GM12878 (cell line): ENCODE results near the gene RSRP1. TPM values are rescaled to one million over a fixed set of nuclear protein-coding genes. Genes with fewer than 3 reads are reported as not detected.

Experiments
- ATAC-seq: fragments of 200-7000 bp; cut with Tn5 transposase; 3 replicates; pipeline ENCODE4 v1.9.1; 2020; ENCODE audit warnings: mild to moderate bottlenecking, moderate library complexity
- BruUV-seq: library from RNA; stranded (reverse); fragments of 400-500 nt; replicated peaks from 2 replicates; lab custom pipeline; 2021; lab: Mats Ljungman, UMichigan
- CTCF ChIA-PET: fragments of 300-600 bp; sonication (Branson Sonifier 250); formaldehyde crosslinking; extraction: SDS; loops from one replicate; lab custom pipeline; 2021; ENCODE audit warnings: inconsistent platforms; lab: Yijun Ruan, JAX
- POLR2A ChIA-PET: fragments of 350-600 bp; formaldehyde crosslinking; extraction: SDS; loops from one replicate; lab custom pipeline; 2021; ENCODE audit warnings: inconsistent platforms; lab: Charles Lee
- RAD21 ChIA-PET: fragments of 300-600 bp; sonication (Branson Sonifier 250); formaldehyde crosslinking; loops from one replicate; lab custom pipeline; 2023; ENCODE audit warnings: antibody characterized with exemption; ENCODE audit not compliant: unreplicated experiment; lab: Charles Lee
- SMC1A ChIA-PET: fragments of 300-600 bp; sonication (Branson Sonifier 250); formaldehyde crosslinking; loops from one replicate; lab custom pipeline; 2023; ENCODE audit not compliant: unreplicated experiment, uncharacterized antibody; lab: Charles Lee
- DNase-seq: peaks from one replicate; pipeline ENCODE4 v3.0.0-alpha.2; 2011; ENCODE audit warnings: low read depth, low spot score
- FAIRE-seq: peaks from 3 replicates; lab custom pipeline; 2011; peaks lifted over from hg19 to GRCh38; lab: Jason Lieb, UNC
- H2AFZ ChIP-seq: 2 replicates; pipeline ENCODE4 v1.6.0; 2011; ENCODE audit warnings: low read depth, low read length, control low read depth; ENCODE audit not compliant: control insufficient read depth
- H3K27ac ChIP-seq: 2 replicates; pipeline ENCODE4 v1.5.1; 2011; ENCODE audit warnings: control low read depth; ENCODE audit not compliant: control insufficient read depth, insufficient read depth
- H3K27me3 ChIP-seq, 2 experiments: replicated peaks in 1 of 2; 2 replicates each; pipeline versions ENCODE4 v1.6.0 to v1.6.1; 2011; ENCODE audit warnings: low read length in 1 of 2; ENCODE audit not compliant: control insufficient read depth in 2 of 2, insufficient read depth in 2 of 2
- H3K36me3 ChIP-seq, 2 experiments: 2 replicates each; pipeline ENCODE4 v1.5.1; 2011; ENCODE audit warnings: low read length in 1 of 2; ENCODE audit not compliant: control insufficient read depth in 2 of 2, insufficient read depth in 2 of 2
- H3K4me1 ChIP-seq: 2 replicates; pipeline ENCODE4 v1.6.1; 2011; ENCODE audit warnings: mild to moderate bottlenecking, low read length, moderate library complexity, mixed read lengths; ENCODE audit not compliant: control insufficient read depth, insufficient read depth
- H3K4me2 ChIP-seq: 2 replicates; pipeline ENCODE4 v1.6.0; 2011; ENCODE audit warnings: control low read depth; ENCODE audit not compliant: control insufficient read depth, insufficient read depth
- H3K4me3 ChIP-seq: fragments of 200-600 bp; sonication (generic); 2 replicates; pipeline ENCODE4 v1.5.1; 2016
- H3K79me2 ChIP-seq: 2 replicates; pipeline ENCODE4 v1.6.0; 2011; ENCODE audit warnings: low read length; ENCODE audit not compliant: control insufficient read depth, insufficient read depth
- H3K9ac ChIP-seq: 2 replicates; pipeline ENCODE4 v1.8.0; 2011; ENCODE audit warnings: low read length, control low read depth, mixed read lengths; ENCODE audit not compliant: control insufficient read depth, insufficient read depth
- H3K9me3 ChIP-seq: replicated peaks from 3 replicates; pipeline ENCODE4 v1.5.1; 2011; ENCODE audit warnings: mild to moderate bottlenecking, low read length; ENCODE audit not compliant: control insufficient read depth, insufficient read depth
- H4K20me1 ChIP-seq: 2 replicates; pipeline ENCODE4 v1.6.0; 2011; ENCODE audit not compliant: control insufficient read depth, insufficient read depth
- NR2C1 ChIP-seq: fragments of 450-650 bp; IDR thresholded peaks from 2 replicates; pipeline ENCODE4 v1.6.1; 2017; ENCODE audit warnings: antibody characterized with exemption, mild to moderate bottlenecking, moderate library complexity
- NR2F1 ChIP-seq: fragments of 450-650 bp; conservative IDR thresholded peaks from 2 replicates; pipeline ENCODE4 v1.6.1; 2017; ENCODE audit warnings: mild to moderate bottlenecking
- POLR2AphosphoS5 ChIP-seq: IDR thresholded peaks from 2 replicates; pipeline ENCODE4 v1.6.1; 2011; ENCODE audit warnings: mild to moderate bottlenecking, low read length, inconsistent platforms
- RUNX3 ChIP-seq: IDR thresholded peaks from 2 replicates; pipeline ENCODE4 v1.6.1; 2012; ENCODE audit warnings: low read length, inconsistent platforms
- SP1 ChIP-seq: IDR thresholded peaks from one replicate; pipeline ENCODE4 v1.6.1; 2011; ENCODE audit warnings: low read depth, low read length
- YBX1 ChIP-seq: fragments of 450-650 bp; IDR thresholded peaks from 2 replicates; pipeline ENCODE4 v1.6.1; 2016; ENCODE audit warnings: antibody characterized with exemption
- WGBS: methylation state at CpG from one replicate; pipeline ENCODE4 v1.1.6; 2016; ENCODE audit warnings: low lambda C conversion rate; ENCODE audit not compliant: insufficient replicate concordance, insufficient coverage; ENCODE audit errors: missing lambda C conversion rate; 5-methylcytosine and 5-hydroxymethylcytosine counted together
- in situ Hi-C: fragments of 300-500 bp; cut with MboI; formaldehyde crosslinking; loops from 9 replicates; pipeline ENCODE4 v1.14.3; 2018; ENCODE audit warnings: mixed read lengths
- intact Hi-C: fragments of 100-400 bp; cut with micrococcal nuclease; formaldehyde crosslinking; loops from one replicate; pipeline ENCODE4 v1.14.2; 2022; ENCODE audit not compliant: unreplicated experiment
- polyA plus RNA-seq, 11 experiments: library from polyadenylated mRNA; depleted of rRNA in 4 of 11; unstranded in 6 of 11; stranded (reverse) in 5 of 11; fragments of >200 nt; fragmentation: Nextera tagmentation in 4 of 11; fragmentation: Illumina TruSeq in 1 of 11; extraction: Ambion mirVana in 4 of 11; extraction: Trizol in 1 of 11; gene quantifications; 1 replicate in 1 of 11; 2 replicates in 10 of 11; pipeline versions ENCODE4 v1.2.1 to v1.2.3, GENCODE V29; 2011 to 2016; ENCODE audit warnings: inconsistent platforms in 2 of 11, missing spikeins in 2 of 11, low read depth in 1 of 11
- total RNA-seq, 4 experiments: library from RNA; depleted of rRNA in 3 of 4; stranded (reverse); fragments of >200 nt in 3 of 4; fragmentation: Illumina TruSeq in 1 of 4; extraction: Trizol in 1 of 4; gene quantifications; 2 replicates each; pipeline versions ENCODE4 v1.2.1 to v1.2.3, GENCODE V29; 2013 to 2021

RSRP1 gene
- total and polyA plus RNA-seq, 10 of the 15 experiments (the other 5 are each of a cell fraction or from before 2014, with no cell fraction given), result 23.5 to 128 (median 90.0) TPM

- H3K4me3 ChIP-seq, result peak overlapping the region; percentile 97
- in situ Hi-C loops (loop anchor here (25.0 kb wide), 1 partner anchor 1459 kb away; the partner anchor contains the start of genes LYPLA2 and PITHD1), intact Hi-C loops (loop anchor here (5.0 to 10.0 kb wide), 2 partner anchors 91 to 559 kb away; partner anchors contain the start of genes SELENON and TMEM50A)
- TF ChIP-seq SP1 (no peak), RUNX3 (peak; percentile 4; the same call in 1 of the 2 replicates), YBX1 (no peak), NR2C1 (peak; percentile 80), NR2F1 (peak; percentile 56), POLR2AphosphoS5 (peak; percentile 5; the same call in 1 of the 2 replicates)
- WGBS, result 22% methylated on average over 30 of the region's 30 CpGs
- DNase-seq (no peak), FAIRE-seq (no peak), ATAC-seq (peak; percentile 19)
- H3K9ac ChIP-seq, result peak overlapping the region; percentile 99
- peaks cover 46% of the 10 kb centered on the region for H3K79me2 ChIP-seq
- ChIA-PET CTCF (interaction anchor here (1.0 to 3.3 kb wide), 3 partner anchors 9 to 236 kb away, joined by 3 to 10 read pairs (median 5); partner anchors contain the start of gene SYF2), POLR2A (interaction anchor here (0.6 to 1.8 kb wide), 2 partner anchors 14 to 1065 kb away, joined by 5 to 14 read pairs; partner anchors contain the start of gene SYF2), SMC1A (interaction anchor here (0.7 to 0.9 kb wide), 2 partner anchors 9 to 107 kb away, joined by 3 read pairs; no protein-coding TSS in a partner anchor), RAD21 (no interaction called here)
- H2AFZ ChIP-seq, result no peak overlapping the region
- H3K9me3 ChIP-seq, result no peaks in the 10 kb centered on the region
- no peaks in the 10 kb centered on the region for H3K27me3 ChIP-seq
- BruUV-seq, result no TSS peak
- peaks cover 0 to 23% of the 10 kb centered on the region in 2 experiments; a peak in 3 of 4 replicates for H3K36me3 ChIP-seq
- peaks cover 3% of the 10 kb centered on the region for H4K20me1 ChIP-seq
- peaks cover 9% of the 10 kb centered on the region for H3K4me1 ChIP-seq
- H3K27ac ChIP-seq, result peak overlapping the region; percentile 97
- peak overlapping the region; percentile 85 for H3K4me2 ChIP-seq
Measured at GRCh38 chr1:25245809-25246599, 1.2 kb downstream of the RSRP1 start.
